SK-N-SH treated with all-trans-retinoic acid at 6 μM for 48 hours (cell line): ENCODE data around the gene LRRFIP2.

ENCODE experiments used
- GLIS3 ChIP-seq: fragments of 250-450 bp; sonication (Bioruptor Pico); IDR thresholded peaks from 2 replicates; pipeline ENCODE4 v1.5.0; 2020; ENCODE audit warnings: mild to moderate bottlenecking, moderate library complexity
- ZNF8 ChIP-seq: fragments of 450-650 bp; formaldehyde crosslinking; IDR thresholded peaks from 2 replicates; pipeline ENCODE4 v1.5.0; 2020; ENCODE audit warnings: mild to moderate bottlenecking, moderate library complexity

- TF ChIP-seq ZNF8 (CRISPR knock-in tag), result no peak
- no peak for TF ChIP-seq GLIS3 (CRISPR knock-in tag)
Observed at GRCh38 chr3:37129871-37130270, 44.5 kb downstream of the LRRFIP2 start.
